Breast epithelium (tissue), 3 donors: ENCODE data around the gene GAB2.

Experiments
- POLR2A ChIP-seq: fragments of 450-650 bp; IDR thresholded peaks from one replicate; pipeline ENCODE4 v1.6.1; 2016; ENCODE audit warnings: antibody characterized with exemption, mild to moderate bottlenecking, moderate library complexity
- TF ChIP-seq, protein P1 (sequence below), 3 donors: fragments of 450-650 bp; IDR thresholded peaks; one replicate each; pipeline ENCODE4 v1.5.1; 2016 to 2017; ENCODE audit warnings: antibody characterized with exemption in 3 of 3, mild to moderate bottlenecking in 3 of 3, moderate library complexity in 3 of 3

DNA sequence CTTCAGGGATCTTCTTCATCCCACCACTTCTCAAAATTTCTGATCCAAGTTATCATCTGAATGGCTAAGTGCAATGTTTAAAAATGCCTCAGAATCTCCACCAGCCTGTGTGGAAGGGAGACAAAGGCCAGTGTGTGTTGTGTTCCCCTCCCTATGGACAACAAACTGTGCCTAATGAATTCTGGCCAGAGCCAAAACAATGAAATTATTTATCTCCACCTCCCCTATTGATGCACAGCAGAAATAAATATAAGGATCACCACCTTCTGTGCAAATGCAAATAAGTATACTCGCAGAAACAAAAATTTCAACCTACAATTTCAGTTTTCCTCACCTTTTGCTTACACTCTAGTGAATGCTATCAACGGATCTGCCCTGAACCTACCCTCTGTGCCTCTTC is 75.8 kb downstream of the GAB2 start:
- TF ChIP-seq, protein P1, sequence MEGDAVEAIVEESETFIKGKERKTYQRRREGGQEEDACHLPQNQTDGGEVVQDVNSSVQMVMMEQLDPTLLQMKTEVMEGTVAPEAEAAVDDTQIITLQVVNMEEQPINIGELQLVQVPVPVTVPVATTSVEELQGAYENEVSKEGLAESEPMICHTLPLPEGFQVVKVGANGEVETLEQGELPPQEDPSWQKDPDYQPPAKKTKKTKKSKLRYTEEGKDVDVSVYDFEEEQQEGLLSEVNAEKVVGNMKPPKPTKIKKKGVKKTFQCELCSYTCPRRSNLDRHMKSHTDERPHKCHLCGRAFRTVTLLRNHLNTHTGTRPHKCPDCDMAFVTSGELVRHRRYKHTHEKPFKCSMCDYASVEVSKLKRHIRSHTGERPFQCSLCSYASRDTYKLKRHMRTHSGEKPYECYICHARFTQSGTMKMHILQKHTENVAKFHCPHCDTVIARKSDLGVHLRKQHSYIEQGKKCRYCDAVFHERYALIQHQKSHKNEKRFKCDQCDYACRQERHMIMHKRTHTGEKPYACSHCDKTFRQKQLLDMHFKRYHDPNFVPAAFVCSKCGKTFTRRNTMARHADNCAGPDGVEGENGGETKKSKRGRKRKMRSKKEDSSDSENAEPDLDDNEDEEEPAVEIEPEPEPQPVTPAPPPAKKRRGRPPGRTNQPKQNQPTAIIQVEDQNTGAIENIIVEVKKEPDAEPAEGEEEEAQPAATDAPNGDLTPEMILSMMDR (IDR thresholded peaks at IDR 0.05): no peak
- no peak for TF ChIP-seq POLR2A
